ENCODE measurements around the gene ZCCHC14. TPM values are rescaled to one million over a fixed set of nuclear protein-coding genes. Genes with fewer than 3 reads are reported as not detected.

The ZCCHC14 gene
- total RNA-seq, 1 experiment from 2014 or later, result 33.1 TPM

- ChIA-PET CTCF (interaction anchor here (1.1 to 1.8 kb wide), 7 partner anchors 23 to 219 kb away, joined by 3 to 16 read pairs (median 5); no protein-coding TSS in a partner anchor), POLR2A (no interaction called here)
- peaks cover 4% of the 10 kb centered on the region for H3K36me3 ChIP-seq (ENCODE audit: control insufficient read depth, insufficient read depth, low read length)
- peaks cover 16% of the 10 kb centered on the region for H3K4me1 ChIP-seq
- H3K4me3 ChIP-seq (ENCODE audit: low read depth, low read length), result no peak overlapping the region
- TF ChIP-seq CTCF (IDR thresholded peaks at IDR 0.05; ENCODE audit: insufficient read depth in 1 of 2, low read depth in 1 of 2, low read length in 1 of 2, severe bottlenecking in 1 of 2, unreplicated experiment in 1 of 2), result no peak
- H3K4me1 Mint-ChIP-seq (ENCODE audit: low read depth, unreplicated experiment), result peaks cover 10% of the 10 kb centered on the region
- no peaks in the 10 kb centered on the region for H3K27me3 ChIP-seq (replicated peaks; ENCODE audit: control insufficient read depth, insufficient read depth, low read length)
- BruUV-seq (replicated peaks), result no TSS peak
- H3K27me3 Mint-ChIP-seq (ENCODE audit: insufficient read depth, unreplicated experiment), result no peaks in the 10 kb centered on the region
- H3K27ac Mint-ChIP-seq (ENCODE audit: unreplicated experiment), result no peak overlapping the region
- H3K9me3 ChIP-seq, result no peaks in the 10 kb centered on the region
- no peak for DNase-seq
- H3K9me3 Mint-ChIP-seq (ENCODE audit: unreplicated experiment), result no peaks in the 10 kb centered on the region
- H3K36me3 Mint-ChIP-seq (ENCODE audit: insufficient read depth, unreplicated experiment), result peaks cover 71% of the 10 kb centered on the region
- H3K4me3 Mint-ChIP-seq (ENCODE audit: unreplicated experiment), result no peak overlapping the region
- intact Hi-C loops (cut with micrococcal nuclease; ENCODE audit: unreplicated experiment), result loop anchor here (5.0 to 10.0 kb wide), 2 partner anchors 157 to 220 kb away; no protein-coding TSS in a partner anchor
Observed at GRCh38 chr16:87417528-87417910, 75.3 kb downstream of the ZCCHC14 start.

GRCh38 chr16:87416826-87417527 lies 75.8 kb downstream of the ZCCHC14 start:
- H3K4me3 Mint-ChIP-seq (ENCODE audit: unreplicated experiment), result no peak overlapping the region
- no peak for DNase-seq
- ChIA-PET POLR2A (no interaction called here), CTCF (interaction anchor here (0.5 to 1.8 kb wide), 9 partner anchors 22 to 247 kb away, joined by 3 to 16 read pairs (median 4); no protein-coding TSS in a partner anchor)
- H3K9me3 Mint-ChIP-seq (ENCODE audit: unreplicated experiment), result no peaks in the 10 kb centered on the region
- Histone ChIP-seq H3K4me1 (peaks cover 16% of the 10 kb centered on the region), H3K4me3 (ENCODE audit: low read depth, low read length) (no peak overlapping the region), H3K9me3 (no peaks in the 10 kb centered on the region), H3K27me3 (replicated peaks; ENCODE audit: control insufficient read depth, insufficient read depth, low read length) (no peaks in the 10 kb centered on the region), H3K36me3 (ENCODE audit: control insufficient read depth, insufficient read depth, low read length) (peaks cover 6% of the 10 kb centered on the region)
- no peaks in the 10 kb centered on the region for H3K27me3 Mint-ChIP-seq (ENCODE audit: insufficient read depth, unreplicated experiment)
- peak; percentile 46 to 63 for TF ChIP-seq CTCF (IDR thresholded peaks at IDR 0.05; ENCODE audit: insufficient read depth in 1 of 2, low read depth in 1 of 2, low read length in 1 of 2, severe bottlenecking in 1 of 2, unreplicated experiment in 1 of 2)
- H3K27ac Mint-ChIP-seq (ENCODE audit: unreplicated experiment), result no peak overlapping the region
- intact Hi-C loops (cut with micrococcal nuclease; ENCODE audit: unreplicated experiment), result loop anchor here (5.0 to 10.0 kb wide), 2 partner anchors 158 to 220 kb away; no protein-coding TSS in a partner anchor
- peaks cover 12% of the 10 kb centered on the region for H3K4me1 Mint-ChIP-seq (ENCODE audit: low read depth, unreplicated experiment)
- no TSS peak for BruUV-seq (replicated peaks)
- peaks cover 71% of the 10 kb centered on the region for H3K36me3 Mint-ChIP-seq (ENCODE audit: insufficient read depth, unreplicated experiment)

DNA sequence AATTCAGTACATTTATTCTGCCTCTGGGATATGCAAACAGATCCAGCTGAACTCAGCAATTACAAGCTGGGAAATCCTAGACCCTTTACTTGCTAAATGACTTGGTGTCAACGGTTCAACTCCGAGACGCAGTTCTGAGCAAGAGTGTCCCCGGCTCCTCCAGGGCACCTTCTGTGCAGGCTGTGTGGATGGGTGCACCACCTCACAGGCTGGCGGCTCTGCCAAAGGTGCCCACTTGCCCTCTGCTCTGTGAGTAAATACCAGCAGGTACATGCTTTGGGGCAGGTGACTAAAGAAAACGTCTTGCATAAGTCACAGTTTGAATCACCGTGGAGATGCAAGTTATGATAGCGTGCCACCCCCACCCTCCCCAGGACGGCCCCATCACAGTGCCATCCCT lies 77.4 kb downstream of the ZCCHC14 start:
- intact Hi-C loops (cut with micrococcal nuclease; ENCODE audit: unreplicated experiment), result loop anchor here (5.0 to 10.0 kb wide), 2 partner anchors 159 to 222 kb away; no protein-coding TSS in a partner anchor
- no peak for TF ChIP-seq CTCF (IDR thresholded peaks at IDR 0.05; ENCODE audit: insufficient read depth in 1 of 2, low read depth in 1 of 2, low read length in 1 of 2, severe bottlenecking in 1 of 2, unreplicated experiment in 1 of 2)
- Mint-ChIP-seq H3K4me3 (ENCODE audit: unreplicated experiment) (no peak overlapping the region), H3K9me3 (ENCODE audit: unreplicated experiment) (no peaks in the 10 kb centered on the region), H3K36me3 (ENCODE audit: insufficient read depth, unreplicated experiment) (peaks cover 73% of the 10 kb centered on the region), H3K4me1 (ENCODE audit: low read depth, unreplicated experiment) (peaks cover 19% of the 10 kb centered on the region), H3K27ac (ENCODE audit: unreplicated experiment) (no peak overlapping the region), H3K27me3 (ENCODE audit: insufficient read depth, unreplicated experiment) (no peaks in the 10 kb centered on the region)
- Histone ChIP-seq H3K9me3 (no peaks in the 10 kb centered on the region), H3K36me3 (ENCODE audit: control insufficient read depth, insufficient read depth, low read length) (peaks cover 5% of the 10 kb centered on the region), H3K4me1 (peaks cover 16% of the 10 kb centered on the region), H3K27me3 (replicated peaks; ENCODE audit: control insufficient read depth, insufficient read depth, low read length) (no peaks in the 10 kb centered on the region), H3K4me3 (ENCODE audit: low read depth, low read length) (no peak overlapping the region)
- no peak for DNase-seq
- CTCF ChIA-PET, result no interaction called here
- BruUV-seq (replicated peaks), result no TSS peak
- POLR2A ChIA-PET, result no interaction called here

Data from Caco-2 (cell line).